ENCODE results near the gene CHID1.

Gene CHID1

DNA sequence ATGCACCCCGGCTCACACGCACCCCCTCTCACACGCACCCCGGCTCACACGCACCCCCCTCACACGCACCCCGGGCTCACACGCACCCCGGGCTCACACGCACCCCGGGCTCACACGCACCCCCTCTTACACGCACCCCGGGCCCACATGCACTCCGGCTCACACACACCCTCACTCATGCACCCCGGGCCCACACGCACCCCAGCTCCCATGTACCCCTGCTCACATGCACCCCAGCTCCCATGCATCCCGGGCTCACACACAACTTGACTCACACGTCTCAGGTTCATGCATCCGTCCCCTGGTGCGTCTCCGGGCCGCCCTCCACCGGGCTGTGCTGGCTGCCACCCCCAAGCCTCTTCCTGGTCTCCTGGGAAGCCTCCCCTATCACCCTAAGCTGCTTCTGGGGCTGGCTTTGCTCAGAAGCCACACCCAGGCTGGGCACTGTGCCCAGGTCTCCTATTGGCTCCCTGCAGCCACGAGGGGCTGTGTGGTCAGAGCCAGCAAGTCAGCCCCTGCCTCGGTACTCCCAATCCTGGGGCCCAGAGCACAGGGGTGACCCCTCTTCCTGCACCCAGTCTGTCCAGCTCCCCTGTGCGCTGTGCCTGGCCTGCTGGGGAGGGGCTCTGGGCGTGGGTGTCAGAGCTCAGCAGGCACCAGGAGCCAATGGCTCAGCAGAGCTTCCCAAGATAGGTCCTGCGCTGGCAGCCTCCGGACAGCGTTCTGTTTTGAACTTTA, 51.0 kb downstream of the CHID1 start:
- peak overlapping the region; percentile 74 for H3K27ac ChIP-seq
- peak; percentile 63 for DNase-seq (ENCODE audit: low spot score)
- TF ChIP-seq CTCF (conservative IDR thresholded peaks at IDR 0.05; ENCODE audit: low read depth) = no peak
- ChIA-PET POLR2A (ENCODE audit: low non-redundant PET) (interaction anchor here (0.8 to 1.6 kb wide), 2 partner anchors 16 to 154 kb away, joined by 3 to 7 read pairs; partner anchors contain the start of gene TSPAN4), CTCF (interaction anchor here (0.7 to 1.1 kb wide), 3 partner anchors 11 to 86 kb away, joined by 3 read pairs; no protein-coding TSS in a partner anchor)

GRCh38 chr11:858762-859339, 51.8 kb downstream of the CHID1 start:
- TF ChIP-seq CTCF (conservative IDR thresholded peaks at IDR 0.05; ENCODE audit: low read depth) = no peak
- no peak for DNase-seq (ENCODE audit: low spot score)
- ChIA-PET POLR2A (ENCODE audit: low non-redundant PET) (interaction anchor here (0.8 to 1.6 kb wide), 2 partner anchors 15 to 154 kb away, joined by 3 to 7 read pairs; partner anchors contain the start of gene TSPAN4), CTCF (interaction anchor here (0.6 to 1.1 kb wide), 3 partner anchors 10 to 170 kb away, joined by 3 read pairs; no protein-coding TSS in a partner anchor)
- no peak overlapping the region for H3K27ac ChIP-seq

- TF ChIP-seq CTCF (conservative IDR thresholded peaks at IDR 0.05; ENCODE audit: low read depth) = no peak
- ChIA-PET POLR2A (ENCODE audit: low non-redundant PET) (no interaction called here), CTCF (interaction anchor here (0.6 to 0.7 kb wide), 2 partner anchors 9 to 171 kb away, joined by 3 read pairs; no protein-coding TSS in a partner anchor)
- peak overlapping the region; percentile 57 for H3K27ac ChIP-seq
- DNase-seq (ENCODE audit: low spot score) = no peak
These were observed 52.4 kb downstream of the CHID1 start for GRCh38 chr11:858053-858761.

DNA sequence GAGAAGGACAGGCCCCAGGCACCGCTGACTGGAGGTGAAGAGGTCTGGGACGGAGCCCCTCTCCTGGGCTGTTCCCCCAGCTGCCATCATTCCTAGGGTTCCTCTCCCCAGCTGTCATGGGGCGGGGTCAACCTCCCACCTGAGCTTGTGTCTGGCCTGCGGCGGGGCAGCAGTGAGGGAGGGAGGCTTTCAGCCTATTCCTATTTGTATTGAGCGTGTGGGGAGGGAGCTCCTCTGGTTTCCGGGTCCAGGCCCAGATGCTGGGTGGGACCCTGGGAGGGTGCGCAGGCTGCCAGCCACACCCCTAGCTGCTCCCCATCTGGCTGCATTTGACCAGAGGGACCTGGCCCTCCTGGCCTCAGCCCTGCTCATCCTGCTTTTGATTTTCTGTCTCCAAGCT, 54.2 kb downstream of the CHID1 start:
- no peak for TF ChIP-seq CTCF (conservative IDR thresholded peaks at IDR 0.05; ENCODE audit: low read depth)
- ChIA-PET CTCF (interaction anchor here (0.6 kb wide), 1 partner anchor 51 kb away, joined by 3 read pairs; no protein-coding TSS in a partner anchor), POLR2A (ENCODE audit: low non-redundant PET) (interaction anchor here (0.7 kb wide), 1 partner anchor 50 kb away, joined by 3 read pairs; no protein-coding TSS in a partner anchor)
- H3K27ac ChIP-seq = peak overlapping the region; percentile 57
- DNase-seq (ENCODE audit: low spot score) = no peak

- peak overlapping the region; percentile 57 for H3K27ac ChIP-seq
- POLR2A ChIA-PET (ENCODE audit: low non-redundant PET) = no interaction called here
- CTCF ChIA-PET = no interaction called here
- no peak for DNase-seq (ENCODE audit: low spot score)
- TF ChIP-seq CTCF (conservative IDR thresholded peaks at IDR 0.05; ENCODE audit: low read depth) = no peak
These were observed 54.8 kb downstream of the CHID1 start for GRCh38 chr11:855796-856195.

DNA sequence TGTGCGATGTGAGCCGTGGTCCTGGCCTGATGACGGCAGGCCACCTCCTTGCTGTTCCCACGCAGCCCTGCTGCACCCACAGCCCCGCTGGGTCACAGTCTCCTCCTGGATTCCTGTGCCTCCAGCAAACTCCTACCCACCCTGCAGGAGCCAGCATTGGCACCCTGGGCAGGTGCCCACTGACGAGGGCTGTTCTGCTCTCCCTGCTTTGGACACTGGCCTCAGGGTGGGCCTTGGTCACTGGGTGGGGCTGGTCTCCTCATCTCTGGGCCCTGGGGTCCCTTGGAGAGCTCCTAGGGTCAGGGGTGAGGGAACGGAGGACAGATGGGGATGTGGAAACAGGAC, 55.3 kb downstream of the CHID1 start:
- DNase-seq (ENCODE audit: low spot score) = no peak
- H3K27ac ChIP-seq = peak overlapping the region; percentile 57
- ChIA-PET POLR2A (ENCODE audit: low non-redundant PET) (no interaction called here), CTCF (no interaction called here)
- TF ChIP-seq CTCF (conservative IDR thresholded peaks at IDR 0.05; ENCODE audit: low read depth) = no peak
